ENCODE measurements around the gene F2RL1. TPM values are rescaled to one million over a fixed set of nuclear protein-coding genes. Genes with fewer than 3 reads are reported as not detected.
"Not testable (repeated sequence)": the region's sequence is repeated elsewhere in the genome, so short reads cannot be mapped to it uniquely, and the experiment has no call there.

The F2RL1 gene
- total RNA-seq, 2 donors from 2014 or later, result 87.0 to 139 TPM

DNA sequence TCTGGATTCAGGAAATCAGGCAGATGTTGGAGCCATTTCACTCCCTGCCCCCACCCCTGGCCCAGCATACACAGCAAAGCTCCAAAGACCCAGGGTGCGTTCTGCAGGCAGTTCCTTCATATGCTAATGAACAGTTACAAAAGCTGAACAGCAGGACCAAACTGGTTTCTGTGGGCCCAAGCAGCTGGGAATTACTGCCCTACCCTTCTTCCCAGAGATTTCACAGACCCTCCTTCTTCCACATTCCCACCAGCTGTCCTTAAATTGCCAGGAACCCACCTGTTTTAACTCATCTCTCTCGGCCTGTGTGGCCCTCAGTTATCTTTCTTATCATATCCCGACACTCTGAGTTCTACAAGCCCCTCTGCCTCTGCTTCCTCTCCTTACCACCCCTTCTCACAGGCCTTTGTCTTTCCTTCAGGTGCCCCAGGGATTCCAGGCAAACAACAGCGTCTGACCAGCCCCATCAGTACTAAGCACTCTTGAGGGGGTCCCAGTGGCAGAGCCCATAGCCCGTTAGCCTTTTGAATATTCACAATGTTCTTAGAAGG lies 10.6 kb upstream of the F2RL1 start:
- no peak for TF ChIP-seq CTCF (IDR thresholded peaks at IDR 0.05)

DNA sequence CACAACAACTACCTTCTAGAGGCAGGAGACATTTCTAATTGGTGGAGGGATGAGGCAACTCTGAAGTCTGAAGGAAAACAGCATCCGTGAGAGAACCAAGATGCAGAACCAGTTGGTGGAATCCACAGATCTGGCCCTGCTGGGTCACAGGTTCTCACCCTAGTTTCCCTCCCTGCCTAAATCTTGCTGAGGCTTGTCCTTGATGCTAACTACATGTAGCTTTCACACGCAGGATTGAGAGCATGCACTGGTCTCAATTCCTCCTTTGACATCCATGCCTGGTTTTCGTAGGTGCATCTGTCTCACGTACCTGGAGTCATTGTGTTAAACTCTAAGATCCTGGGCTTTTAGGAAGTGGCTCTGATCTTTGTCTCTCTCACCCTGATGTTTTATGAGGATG lies 9.7 kb upstream of the F2RL1 start:
- TF ChIP-seq CTCF (IDR thresholded peaks at IDR 0.05), result no peak
- Histone ChIP-seq H3K4me3 (no peak overlapping the region), H3K9ac (ENCODE audit: low read depth in 2 of 2, low read length in 2 of 2) (no peak overlapping the region), H3K27me3 (no peaks in the 10 kb centered on the region), H3K27ac (no peak overlapping the region), H3K36me3 (no peaks in the 10 kb centered on the region), H3K9me3 (no peaks in the 10 kb centered on the region), H3K4me1 (no peaks in the 10 kb centered on the region)
- intact Hi-C loops (cut with DNase I), result no loop called here
- no peak for DNase-seq

More for the DNA sequence above, 10.6 kb upstream of the F2RL1 start:
- H3K9me3 ChIP-seq, result no peaks in the 10 kb centered on the region
- intact Hi-C loops (cut with DNase I), result no loop called here
- H3K27ac ChIP-seq, result no peak overlapping the region
- no peak overlapping the region for H3K9ac ChIP-seq (ENCODE audit: low read depth in 2 of 2, low read length in 2 of 2)
- no peaks in the 10 kb centered on the region for H3K36me3 ChIP-seq
- no peaks in the 10 kb centered on the region for H3K4me1 ChIP-seq
- DNase-seq, result no peak
- H3K4me3 ChIP-seq, result no peak overlapping the region
- H3K27me3 ChIP-seq, result no peaks in the 10 kb centered on the region

DNA sequence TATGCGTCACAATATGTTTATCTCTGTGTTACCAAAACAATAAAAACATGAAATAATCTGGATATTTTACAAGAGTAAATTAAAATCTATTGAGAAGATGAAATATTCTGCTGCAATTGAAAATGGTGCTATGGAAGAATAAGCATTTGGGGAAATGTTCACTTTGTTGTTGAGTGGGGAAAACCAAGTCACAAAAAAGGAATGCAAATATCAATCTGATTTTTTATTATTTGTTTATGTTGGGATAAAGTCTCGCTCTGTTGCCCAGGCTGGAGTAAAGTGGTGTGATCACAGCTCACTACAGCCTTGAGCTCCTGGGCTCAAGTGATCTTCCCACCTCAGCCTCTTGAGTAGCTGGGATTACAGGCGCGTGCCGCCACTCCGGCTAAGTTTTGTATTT lies 8.6 kb upstream of the F2RL1 start:
- no peak overlapping the region for H3K9ac ChIP-seq (ENCODE audit: low read depth in 2 of 2, low read length in 2 of 2)
- H3K4me1 ChIP-seq, result no peaks in the 10 kb centered on the region
- TF ChIP-seq CTCF (IDR thresholded peaks at IDR 0.05), result no peak
- no peak for DNase-seq
- H3K36me3 ChIP-seq, result no peaks in the 10 kb centered on the region
- intact Hi-C loops (cut with DNase I), result no loop called here
- no peaks in the 10 kb centered on the region for H3K27me3 ChIP-seq
- no peaks in the 10 kb centered on the region for H3K9me3 ChIP-seq
- H3K4me3 ChIP-seq, result no peak overlapping the region
- no peak overlapping the region for H3K27ac ChIP-seq

DNA sequence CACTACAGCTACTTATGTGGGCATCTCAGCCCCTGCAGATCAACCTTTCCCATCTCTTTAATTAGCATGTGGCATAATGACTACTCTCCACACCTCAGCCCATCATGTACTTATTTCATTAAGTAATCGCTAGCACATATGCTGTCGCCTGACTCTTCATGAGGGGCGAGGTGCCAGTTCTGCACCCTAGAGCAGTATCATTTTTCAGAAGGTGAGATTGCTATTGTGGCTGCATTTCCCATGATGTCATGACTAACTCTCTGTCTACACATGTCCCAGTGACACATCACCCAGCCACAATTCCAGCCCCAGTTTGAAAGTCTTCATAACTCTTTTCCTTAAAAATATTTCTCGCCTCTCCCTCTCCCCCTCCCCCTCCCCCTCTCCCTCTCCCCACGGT lies 7.6 kb upstream of the F2RL1 start:
- TF ChIP-seq CTCF (IDR thresholded peaks at IDR 0.05), result no peak
- no peaks in the 10 kb centered on the region for H3K27me3 ChIP-seq
- no peak overlapping the region for H3K9ac ChIP-seq (ENCODE audit: low read depth in 2 of 2, low read length in 2 of 2)
- H3K27ac ChIP-seq, result no peak overlapping the region
- no peak for DNase-seq
- no peaks in the 10 kb centered on the region for H3K9me3 ChIP-seq
- no peaks in the 10 kb centered on the region for H3K4me1 ChIP-seq
- H3K36me3 ChIP-seq, result no peaks in the 10 kb centered on the region
- intact Hi-C loops (cut with DNase I), result no loop called here
- H3K4me3 ChIP-seq, result no peak overlapping the region

DNA sequence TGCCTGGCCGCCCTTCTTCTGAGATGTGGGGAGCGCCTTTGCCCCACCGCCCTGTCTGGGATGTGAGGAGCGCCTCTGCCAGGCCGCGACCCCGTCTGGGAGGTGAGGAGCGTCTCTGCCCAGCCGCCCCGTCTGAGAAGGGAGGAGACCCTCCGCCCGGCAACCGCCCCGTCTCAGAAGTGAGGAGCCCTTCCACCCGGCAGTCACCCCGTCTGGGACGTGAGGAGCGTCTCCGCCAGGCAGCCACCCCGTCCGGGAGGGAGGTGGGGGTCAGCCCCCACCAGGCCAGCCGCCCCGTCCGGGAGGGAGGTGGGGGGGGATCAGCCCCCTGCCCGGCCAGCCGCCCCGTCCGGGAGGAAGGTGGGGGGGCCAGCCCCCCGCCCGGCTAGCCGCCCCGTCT lies 6.6 kb upstream of the F2RL1 start:
- intact Hi-C loops (cut with DNase I); DNase-seq; H3K27me3 ChIP-seq; H3K9me3 ChIP-seq; H3K9ac ChIP-seq (ENCODE audit: low read depth in 2 of 2, low read length in 2 of 2); H3K36me3 ChIP-seq; H3K27ac ChIP-seq; H3K4me1 ChIP-seq; H3K4me3 ChIP-seq: not testable (repeated sequence)

DNA sequence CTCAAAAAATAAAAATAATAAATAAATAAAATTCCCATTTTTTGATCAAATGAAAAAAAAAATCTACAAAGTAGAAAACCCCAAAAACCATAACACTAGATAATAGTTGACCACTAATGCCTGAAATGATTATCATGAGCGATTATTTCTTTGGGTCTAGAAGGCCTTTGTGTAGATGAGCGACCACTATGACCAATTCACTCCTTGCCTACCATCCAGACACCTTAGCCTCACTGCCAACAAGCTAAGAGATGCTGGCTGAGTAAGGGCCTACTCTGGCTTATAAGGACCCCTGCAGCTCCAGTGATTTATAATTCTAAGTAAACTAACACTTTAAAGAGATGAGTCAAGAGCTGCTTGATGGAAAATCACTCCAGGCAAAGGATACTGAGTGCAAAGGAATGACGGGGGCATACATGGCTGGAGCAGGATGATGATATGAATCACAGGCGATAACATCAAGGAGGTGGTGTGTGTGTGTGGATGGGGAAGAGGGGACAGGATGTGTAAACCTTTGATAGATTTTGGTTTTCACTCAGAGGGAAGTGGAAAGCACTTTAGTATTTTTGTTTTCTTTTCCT lies 4.8 kb upstream of the F2RL1 start:
- no peak for DNase-seq
- H3K9ac ChIP-seq (ENCODE audit: low read depth in 2 of 2, low read length in 2 of 2), result no peak overlapping the region
- H3K27ac ChIP-seq, result no peak overlapping the region
- H3K4me1 ChIP-seq, result no peaks in the 10 kb centered on the region
- intact Hi-C loops (cut with DNase I), result no loop called here
- H3K4me3 ChIP-seq, result no peak overlapping the region
- no peaks in the 10 kb centered on the region for H3K27me3 ChIP-seq
- no peaks in the 10 kb centered on the region for H3K36me3 ChIP-seq
- H3K9me3 ChIP-seq, result no peaks in the 10 kb centered on the region
- no peak for TF ChIP-seq CTCF (IDR thresholded peaks at IDR 0.05)

Data from colonic mucosa (tissue), 4 donors.